ENCODE data around the gene CAMK2B.

CAMK2B gene

DNA sequence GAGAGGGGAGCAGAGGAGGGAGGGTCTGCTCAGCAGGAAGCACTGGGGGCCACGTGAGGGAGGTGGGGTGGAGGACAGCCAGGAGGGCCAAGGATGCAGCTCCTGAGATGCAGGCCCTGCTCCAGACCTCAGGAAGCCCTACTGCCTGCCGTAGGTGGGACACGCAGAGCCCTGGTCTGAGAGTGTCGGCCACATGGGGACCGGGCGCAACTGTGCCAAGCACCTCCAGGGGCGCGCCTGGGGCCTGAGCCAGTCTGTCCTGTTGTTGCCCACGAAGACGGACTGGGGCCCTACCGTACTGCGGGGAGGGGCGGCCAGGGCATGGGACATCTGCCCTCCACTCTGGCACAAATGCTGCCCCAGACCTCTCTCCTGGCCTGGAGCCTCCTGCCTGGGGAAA is 93.0 kb downstream of the CAMK2B start:
- no peak for TF ChIP-seq CTCF (IDR thresholded peaks at IDR 0.05; ENCODE audit: extremely low read depth, insufficient read depth, missing control alignments)
- no peak for DNase-seq (ENCODE audit: low spot score)
- in situ Hi-C loops (cut with MboI; ENCODE audit: low pct_unique_long_range_greater_than_20kb, low sequenced_read_pairs, unreplicated experiment) = no loop called here

DNA sequence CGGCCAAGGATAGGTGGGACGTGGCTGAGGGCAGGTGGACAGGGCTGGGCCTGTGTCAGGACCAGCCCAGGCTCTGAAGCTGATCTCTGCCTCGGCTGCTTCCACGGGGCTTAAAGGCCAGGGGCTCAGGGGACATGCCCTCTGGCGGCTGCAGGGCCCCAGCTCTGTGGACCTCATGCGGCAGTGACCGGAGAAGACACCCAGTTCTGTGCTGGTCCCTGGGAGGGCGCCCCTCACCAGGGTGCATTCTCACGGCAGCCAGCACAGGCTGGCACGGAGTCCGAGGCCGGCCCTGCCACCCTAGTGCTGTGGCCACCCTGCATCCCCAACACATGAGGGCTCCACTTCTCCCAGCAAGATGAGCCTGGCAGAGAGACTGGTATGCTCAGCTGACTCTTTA is 94.3 kb downstream of the CAMK2B start:
- in situ Hi-C loops (cut with MboI; ENCODE audit: low pct_unique_long_range_greater_than_20kb, low sequenced_read_pairs, unreplicated experiment) = no loop called here
- DNase-seq (ENCODE audit: low spot score) = no peak
- no peak for TF ChIP-seq CTCF (IDR thresholded peaks at IDR 0.05; ENCODE audit: extremely low read depth, insufficient read depth, missing control alignments)

DNA sequence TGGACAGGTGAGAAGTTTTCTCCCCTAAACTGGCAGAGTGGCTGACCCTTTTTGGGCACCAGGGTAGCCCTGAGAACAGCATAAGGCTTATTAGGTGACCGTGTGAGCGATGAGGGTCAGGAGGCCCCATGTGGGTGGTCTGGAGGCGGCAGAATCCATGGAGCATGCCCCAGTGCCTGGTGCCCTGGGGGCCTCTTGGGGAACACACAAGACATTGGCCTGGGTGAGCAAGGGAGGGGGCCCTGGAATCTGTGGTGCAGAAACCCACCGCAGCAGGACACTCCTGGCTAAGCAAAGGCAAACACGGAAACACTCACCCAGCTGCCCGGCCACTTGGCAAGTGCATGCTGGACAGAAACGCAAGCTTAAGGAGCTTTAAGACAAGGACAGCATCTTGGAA is 95.1 kb downstream of the CAMK2B start:
- in situ Hi-C loops (cut with MboI; ENCODE audit: low pct_unique_long_range_greater_than_20kb, low sequenced_read_pairs, unreplicated experiment) = no loop called here
- no peak for TF ChIP-seq CTCF (IDR thresholded peaks at IDR 0.05; ENCODE audit: extremely low read depth, insufficient read depth, missing control alignments)
- DNase-seq (ENCODE audit: low spot score) = no peak

GRCh38 chr7:44229546-44230105 is 95.8 kb downstream of the CAMK2B start:
- in situ Hi-C loops (cut with MboI; ENCODE audit: low pct_unique_long_range_greater_than_20kb, low sequenced_read_pairs, unreplicated experiment) = no loop called here
- no peak for DNase-seq (ENCODE audit: low spot score)
- TF ChIP-seq CTCF (IDR thresholded peaks at IDR 0.05; ENCODE audit: extremely low read depth, insufficient read depth, missing control alignments) = no peak

DNA sequence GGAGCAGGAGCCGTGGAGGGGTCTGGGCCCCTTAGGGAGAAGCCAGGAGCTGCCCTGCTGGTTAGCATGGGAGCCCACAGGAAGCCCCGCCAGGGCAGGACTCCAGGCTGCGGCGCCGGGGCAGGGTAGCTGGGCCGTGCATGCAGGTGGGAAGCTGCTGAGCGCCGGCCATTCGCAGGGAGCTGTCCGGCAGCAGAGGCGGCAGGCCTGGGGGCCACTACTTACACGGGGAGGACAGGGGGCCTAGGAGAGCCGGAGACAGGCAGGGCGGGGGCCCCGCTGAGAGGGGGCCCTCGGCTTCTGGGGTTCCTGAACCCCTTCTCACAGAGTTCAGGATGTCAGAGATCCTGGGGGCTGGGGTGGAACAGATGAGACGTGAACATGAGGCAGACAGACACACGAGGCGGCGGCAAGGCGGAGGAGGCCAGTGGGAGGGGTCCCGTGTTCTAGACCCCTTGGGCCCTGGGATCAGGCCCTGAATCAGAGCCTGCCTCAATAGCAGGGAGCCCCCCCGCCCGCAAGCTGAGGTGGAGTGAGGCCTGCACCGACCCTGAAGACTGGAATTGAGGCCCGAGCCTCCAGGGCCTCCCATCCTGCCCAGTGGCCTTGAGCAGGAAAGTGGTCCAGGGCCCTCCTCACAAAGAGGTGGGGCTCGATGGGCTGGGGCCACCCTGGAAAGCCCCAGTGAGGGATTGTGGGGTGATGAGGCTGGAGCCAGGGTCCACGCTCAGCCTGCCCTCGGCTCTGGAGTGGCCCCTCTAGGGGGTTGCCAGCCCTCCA is 96.6 kb downstream of the CAMK2B start:
- in situ Hi-C loops (cut with MboI; ENCODE audit: low pct_unique_long_range_greater_than_20kb, low sequenced_read_pairs, unreplicated experiment) = no loop called here

GRCh38 chr7:44227911-44228310 is 97.5 kb downstream of the CAMK2B start:
- no peak for DNase-seq (ENCODE audit: low spot score)
- no peak for TF ChIP-seq CTCF (IDR thresholded peaks at IDR 0.05; ENCODE audit: extremely low read depth, insufficient read depth, missing control alignments)
- in situ Hi-C loops (cut with MboI; ENCODE audit: low pct_unique_long_range_greater_than_20kb, low sequenced_read_pairs, unreplicated experiment) = no loop called here

More for the DNA sequence above, 96.6 kb downstream of the CAMK2B start:
- DNase-seq (ENCODE audit: low spot score) = no peak
- no peak for TF ChIP-seq CTCF (IDR thresholded peaks at IDR 0.05; ENCODE audit: extremely low read depth, insufficient read depth, missing control alignments)

Measured in GM13977 (cell line).